Neural crest cell (in vitro differentiated cells): ENCODE data around the gene GLB1L2. TPM values are rescaled to one million over a fixed set of nuclear protein-coding genes. Genes with fewer than 3 reads are reported as not detected.

ENCODE experiments used
- DNase-seq: peaks from one replicate; pipeline ENCODE4 v3.0.0; 2021; ENCODE audit warnings: low read depth, mixed read lengths, low spot score
- H3K27ac Mint-ChIP-seq: one replicate; pipeline ENCODE4 v1.8.0; 2021; ENCODE audit warnings: mild to moderate bottlenecking, mixed read lengths; ENCODE audit not compliant: unreplicated experiment
- H3K27me3 Mint-ChIP-seq: 2 replicates; pipeline ENCODE4 v1.8.0; 2021; ENCODE audit warnings: low read depth, mild to moderate bottlenecking, mixed read lengths
- H3K36me3 Mint-ChIP-seq: 2 replicates; pipeline ENCODE4 v1.8.0; 2021; ENCODE audit warnings: low read depth, mild to moderate bottlenecking, mixed read lengths
- H3K4me1 Mint-ChIP-seq: 2 replicates; pipeline ENCODE4 v1.8.0; 2021; ENCODE audit warnings: mixed read lengths
- H3K4me3 Mint-ChIP-seq: one replicate; pipeline ENCODE4 v1.8.0; 2021; ENCODE audit warnings: mild to moderate bottlenecking, mixed read lengths
- H3K9me3 Mint-ChIP-seq: 2 replicates; pipeline ENCODE4 v1.8.0; 2021; ENCODE audit warnings: mixed read lengths
- CTCF ChIP-seq: fragments of 200-600 bp; sonication (generic); conservative IDR thresholded peaks from 2 replicates; pipeline ENCODE4 v1.5.0; 2021; ENCODE audit warnings: antibody characterized with exemption, mild to moderate bottlenecking
- total RNA-seq: library from RNA; stranded (reverse); gene quantifications from 2 replicates; pipeline ENCODE4 v1.2.1, GENCODE V29; 2021

GLB1L2 gene
- total RNA-seq, 1 donor from 2014 or later: 15.4 TPM

GRCh38 chr11:134346101-134346975 lies 14.6 kb downstream of the GLB1L2 start:
- Mint-ChIP-seq H3K36me3 (no peaks in the 10 kb centered on the region), H3K27ac (no peak overlapping the region), H3K4me1 (no peaks in the 10 kb centered on the region), H3K4me3 (no peak overlapping the region), H3K27me3 (no peaks in the 10 kb centered on the region), H3K9me3 (no peaks in the 10 kb centered on the region)
- DNase-seq: no peak
- TF ChIP-seq CTCF: no peak

- Mint-ChIP-seq H3K36me3 (no peaks in the 10 kb centered on the region), H3K4me1 (no peaks in the 10 kb centered on the region), H3K27me3 (no peaks in the 10 kb centered on the region), H3K4me3 (no peak overlapping the region), H3K9me3 (no peaks in the 10 kb centered on the region), H3K27ac (peak overlapping the region; percentile 63)
- TF ChIP-seq CTCF: no peak
- DNase-seq: no peak
Observed at GRCh38 chr11:134346976-134347350, 15.2 kb downstream of the GLB1L2 start.

- no peak for TF ChIP-seq CTCF
- Mint-ChIP-seq H3K36me3 (no peaks in the 10 kb centered on the region), H3K27me3 (no peaks in the 10 kb centered on the region), H3K9me3 (no peaks in the 10 kb centered on the region), H3K4me3 (no peak overlapping the region), H3K27ac (peak overlapping the region; percentile 63), H3K4me1 (no peaks in the 10 kb centered on the region)
- DNase-seq: no peak
Observed at GRCh38 chr11:134347441-134347840, 15.7 kb downstream of the GLB1L2 start.

- H3K27me3 Mint-ChIP-seq: no peaks in the 10 kb centered on the region
- H3K4me1 Mint-ChIP-seq: no peaks in the 10 kb centered on the region
- H3K4me3 Mint-ChIP-seq: no peak overlapping the region
- DNase-seq: no peak
- H3K9me3 Mint-ChIP-seq: no peaks in the 10 kb centered on the region
- TF ChIP-seq CTCF: no peak
- no peak overlapping the region for H3K27ac Mint-ChIP-seq
- peaks cover 6% of the 10 kb centered on the region for H3K36me3 Mint-ChIP-seq
Observed at GRCh38 chr11:134349109-134349801, 17.5 kb downstream of the GLB1L2 start.

GRCh38 chr11:134349802-134350355 lies 18.1 kb downstream of the GLB1L2 start:
- TF ChIP-seq CTCF: no peak
- Mint-ChIP-seq H3K4me3 (no peak overlapping the region), H3K4me1 (no peaks in the 10 kb centered on the region), H3K27me3 (no peaks in the 10 kb centered on the region), H3K9me3 (no peaks in the 10 kb centered on the region), H3K27ac (no peak overlapping the region), H3K36me3 (peaks cover 6% of the 10 kb centered on the region)
- DNase-seq: no peak
